ENCODE results near the gene AIP. TPM values are rescaled to one million over a fixed set of nuclear protein-coding genes. Genes with fewer than 3 reads are reported as not detected.
A peak's percentile ranks its signal among the peaks of the same experiment; 100 is the strongest.

Gene AIP
- total and polyA plus RNA-seq, 2 donors (not counting 1 experiment from before 2014, with no cell fraction given) = 127 to 205 TPM

DNA sequence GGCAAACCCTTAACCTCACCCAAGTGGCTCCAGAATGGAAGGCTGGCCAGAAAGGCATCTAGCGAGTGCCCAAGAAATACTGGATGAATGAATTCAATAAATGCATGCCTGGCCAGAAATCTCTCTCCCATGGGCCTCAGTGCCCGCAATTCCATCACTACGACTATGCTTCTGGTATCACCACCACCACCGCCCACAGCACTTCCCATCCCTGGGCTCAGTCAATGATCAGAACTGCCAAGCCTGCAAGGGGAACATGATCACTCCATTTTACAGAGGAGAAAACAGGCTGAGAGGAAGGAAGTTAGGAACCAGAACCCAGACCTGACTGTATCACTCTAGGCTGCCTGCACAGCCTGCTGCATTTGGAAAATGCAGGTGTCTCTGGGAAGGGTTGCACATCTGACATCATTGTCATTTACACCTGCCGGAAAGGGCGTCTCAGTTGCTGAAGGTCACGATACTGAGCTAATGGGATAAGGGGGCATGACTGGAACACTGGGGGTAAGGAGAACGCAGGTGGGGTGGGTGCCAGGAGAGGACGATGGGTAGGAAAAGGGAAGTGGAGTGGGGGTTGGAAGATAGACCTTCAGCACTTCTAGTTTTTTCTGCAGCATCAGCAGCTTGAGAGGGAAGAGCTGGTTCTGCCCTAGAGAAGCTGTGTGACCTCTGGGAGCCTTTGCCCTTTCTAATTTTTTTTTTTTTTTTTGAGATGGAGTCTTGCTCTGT, 33.5 kb upstream of the AIP start:
- Histone ChIP-seq H3K79me2 (ENCODE audit: control insufficient read depth, insufficient read depth, low read length) (peaks cover 44% of the 10 kb centered on the region), H4K20me1 (ENCODE audit: control insufficient read depth, insufficient read depth, low read length, poor library complexity, severe bottlenecking) (no peaks in the 10 kb centered on the region), H3K4me3 (ENCODE audit: control extremely low read depth in 1 of 5, extremely low read depth in 1 of 5, insufficient read depth in 1 of 5, low read depth in 2 of 5, low read length in 4 of 5) (no peak overlapping the region), H3K27me3 (replicated peaks in 1 of 4; ENCODE audit: control extremely low read depth in 1 of 4, control insufficient read depth in 3 of 4, insufficient read depth in 4 of 4, low read length in 3 of 4) (no peaks in the 10 kb centered on the region), H3K4me2 (replicated peaks; ENCODE audit: low read depth, low read length, poor library complexity, severe bottlenecking) (peak overlapping the region; percentile 18), H3K4me1 (ENCODE audit: control insufficient read depth in 2 of 2, insufficient read depth in 2 of 2, low read length in 2 of 2) (peaks cover 70 to 88% of the 10 kb centered on the region in 2 donors), H3K9ac (ENCODE audit: low read length) (no peak overlapping the region), H3K27ac (ENCODE audit: low read length in 2 of 2) (no peak overlapping the region), H3K36me3 (replicated peaks in 1 of 2; ENCODE audit: control extremely low read depth in 1 of 2, control insufficient read depth in 1 of 2, extremely low read depth in 1 of 2, insufficient read depth in 2 of 2, low read length in 1 of 2) (no peaks in the 10 kb centered on the region), H2AFZ (ENCODE audit: insufficient read depth, low read depth, low read length, poor library complexity, severe bottlenecking) (no peak overlapping the region), H3K9me3 (ENCODE audit: control extremely low read depth in 1 of 3, control insufficient read depth in 2 of 3, insufficient read depth in 1 of 3, low read length in 2 of 3) (no peaks in the 10 kb centered on the region)
- 54% methylated on average over 9 of the region's 9 CpGs for WGBS (ENCODE audit: insufficient coverage)
- ChIA-PET POLR2A (interaction anchor here (0.7 to 9.6 kb wide), 10 partner anchors 10 to 48 kb away, joined by 3 to 110 read pairs (median 4); partner anchors contain the start of genes PPP1CA, PTPRCAP and TMEM134), CTCF (interaction anchor here (1.5 to 6.8 kb wide), 3 partner anchors 10 to 13 kb away, joined by 3 to 43 read pairs (median 8); partner anchors contain the start of gene PTPRCAP)
- intact Hi-C loops (cut with micrococcal nuclease) = no loop called here
- Mint-ChIP-seq H3K27me3 (no peaks in the 10 kb centered on the region), H3K4me1 (peaks cover 64% of the 10 kb centered on the region), H3K4me3 (peak overlapping the region; percentile 33), H3K9me3 (ENCODE audit: insufficient read depth) (no peaks in the 10 kb centered on the region), H3K27ac (peak overlapping the region; percentile 60)
- DNase-seq = no peak
- TF ChIP-seq, protein P1, sequence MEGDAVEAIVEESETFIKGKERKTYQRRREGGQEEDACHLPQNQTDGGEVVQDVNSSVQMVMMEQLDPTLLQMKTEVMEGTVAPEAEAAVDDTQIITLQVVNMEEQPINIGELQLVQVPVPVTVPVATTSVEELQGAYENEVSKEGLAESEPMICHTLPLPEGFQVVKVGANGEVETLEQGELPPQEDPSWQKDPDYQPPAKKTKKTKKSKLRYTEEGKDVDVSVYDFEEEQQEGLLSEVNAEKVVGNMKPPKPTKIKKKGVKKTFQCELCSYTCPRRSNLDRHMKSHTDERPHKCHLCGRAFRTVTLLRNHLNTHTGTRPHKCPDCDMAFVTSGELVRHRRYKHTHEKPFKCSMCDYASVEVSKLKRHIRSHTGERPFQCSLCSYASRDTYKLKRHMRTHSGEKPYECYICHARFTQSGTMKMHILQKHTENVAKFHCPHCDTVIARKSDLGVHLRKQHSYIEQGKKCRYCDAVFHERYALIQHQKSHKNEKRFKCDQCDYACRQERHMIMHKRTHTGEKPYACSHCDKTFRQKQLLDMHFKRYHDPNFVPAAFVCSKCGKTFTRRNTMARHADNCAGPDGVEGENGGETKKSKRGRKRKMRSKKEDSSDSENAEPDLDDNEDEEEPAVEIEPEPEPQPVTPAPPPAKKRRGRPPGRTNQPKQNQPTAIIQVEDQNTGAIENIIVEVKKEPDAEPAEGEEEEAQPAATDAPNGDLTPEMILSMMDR (IDR thresholded peaks at IDR 0.05) = no peak
- no peak for TF ChIP-seq EZH2 (IDR thresholded peaks at IDR 0.05; ENCODE audit: borderline replicate concordance, insufficient read depth, low read depth, low read length, poor library complexity, severe bottlenecking)
- no peak for ATAC-seq (ENCODE audit: low read depth)
